Dendritic cell treated with granulocyte-macrophage colony-stimulating factor and Interleukin-4, amounts not matched to agents 40 ng/mL and 50 ng/mL, for 4 days (primary cell): ENCODE results near the gene TRAF3IP1.
"Not testable (repeated sequence)": the region's sequence is repeated elsewhere in the genome, so short reads cannot be mapped to it uniquely, and the experiment has no call there.

Experiments
- H3K27ac Mint-ChIP-seq: one replicate; pipeline ENCODE4 v1.8.0; 2022; ENCODE audit warnings: mild to moderate bottlenecking, mixed read lengths
- H3K27me3 Mint-ChIP-seq: one replicate; pipeline ENCODE4 v1.8.0; 2022; ENCODE audit warnings: mild to moderate bottlenecking, mixed read lengths
- H3K36me3 Mint-ChIP-seq: one replicate; pipeline ENCODE4 v1.8.0; 2022; ENCODE audit warnings: low read depth, mixed read lengths
- H3K4me1 Mint-ChIP-seq: one replicate; pipeline ENCODE4 v1.8.0; 2022; ENCODE audit warnings: low read depth, mixed read lengths
- H3K4me3 Mint-ChIP-seq: one replicate; pipeline ENCODE4 v1.8.0; 2022; ENCODE audit warnings: mild to moderate bottlenecking, moderate library complexity, mixed read lengths
- H3K9me3 Mint-ChIP-seq: one replicate; pipeline ENCODE4 v1.8.0; 2022; ENCODE audit warnings: mixed read lengths
- intact Hi-C: fragments of 100-400 bp; cut with micrococcal nuclease; formaldehyde crosslinking; loops from one replicate; pipeline ENCODE4 v1.15.0; 2022

Gene TRAF3IP1

DNA sequence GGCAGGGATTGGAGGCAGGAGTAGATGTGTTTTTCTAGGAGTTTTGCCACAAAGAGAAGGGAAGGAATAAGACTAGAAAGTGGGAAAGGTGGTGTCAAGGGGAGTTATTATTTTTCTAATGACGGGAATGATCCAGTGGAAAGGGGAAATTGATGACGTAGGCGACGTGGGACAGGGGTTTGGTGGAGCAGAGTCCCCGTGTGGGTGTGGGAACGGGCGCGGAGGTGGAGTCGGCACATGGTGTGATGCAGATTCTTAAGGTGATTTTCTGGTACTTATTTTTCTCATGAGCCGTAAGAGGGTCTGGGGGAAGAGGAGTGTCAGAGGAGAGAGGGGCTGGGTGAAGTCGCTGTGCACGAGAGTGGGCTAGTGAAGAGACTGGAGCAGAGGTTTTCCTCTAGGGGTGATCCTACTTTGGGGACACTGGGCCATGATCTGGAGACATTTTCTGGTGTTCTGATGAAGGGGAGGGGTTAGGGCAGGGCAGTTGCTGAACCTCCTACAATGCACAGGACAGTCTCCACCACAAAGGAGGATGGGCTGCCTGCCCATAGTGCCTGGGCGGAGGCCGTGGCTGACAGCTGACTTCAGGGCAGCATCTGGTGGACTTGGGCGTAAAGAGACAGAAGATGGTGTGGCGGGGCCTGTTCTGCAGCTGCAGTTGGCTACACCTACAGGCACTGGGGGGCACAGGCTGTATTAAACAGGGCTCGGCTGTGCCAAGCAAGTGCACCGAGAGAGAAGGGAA, 30.0 kb downstream of the TRAF3IP1 start:
- Mint-ChIP-seq H3K27me3 (no peaks in the 10 kb centered on the region), H3K36me3 (peaks cover 5% of the 10 kb centered on the region), H3K9me3 (no peaks in the 10 kb centered on the region), H3K4me1 (no peaks in the 10 kb centered on the region), H3K27ac (no peak overlapping the region), H3K4me3 (no peak overlapping the region)
- intact Hi-C loops = no loop called here

DNA sequence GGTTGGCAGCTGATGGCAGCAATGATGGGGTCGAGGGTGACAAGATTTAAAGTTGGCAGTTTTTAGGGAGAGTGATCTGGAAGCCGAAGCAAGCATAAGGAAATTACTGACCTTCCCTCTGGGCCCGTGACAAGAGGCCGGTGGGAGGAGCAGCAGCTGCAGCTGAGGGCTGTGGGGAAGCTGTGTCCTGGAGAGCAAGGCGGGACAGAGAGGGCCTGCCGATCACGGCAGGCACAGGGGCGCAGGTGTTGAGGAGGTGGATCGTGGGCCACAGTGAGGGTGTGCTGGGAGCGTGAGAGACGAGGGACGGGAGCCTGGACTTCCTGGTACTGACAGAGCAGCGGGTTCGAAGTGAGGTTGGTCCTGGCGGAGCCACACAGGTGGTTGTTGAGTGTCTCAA, 31.0 kb downstream of the TRAF3IP1 start:
- Mint-ChIP-seq H3K36me3 (peaks cover 5% of the 10 kb centered on the region), H3K27ac (no peak overlapping the region), H3K4me1 (no peaks in the 10 kb centered on the region), H3K9me3 (no peaks in the 10 kb centered on the region), H3K4me3 (no peak overlapping the region), H3K27me3 (no peaks in the 10 kb centered on the region)
- intact Hi-C loops = no loop called here

DNA sequence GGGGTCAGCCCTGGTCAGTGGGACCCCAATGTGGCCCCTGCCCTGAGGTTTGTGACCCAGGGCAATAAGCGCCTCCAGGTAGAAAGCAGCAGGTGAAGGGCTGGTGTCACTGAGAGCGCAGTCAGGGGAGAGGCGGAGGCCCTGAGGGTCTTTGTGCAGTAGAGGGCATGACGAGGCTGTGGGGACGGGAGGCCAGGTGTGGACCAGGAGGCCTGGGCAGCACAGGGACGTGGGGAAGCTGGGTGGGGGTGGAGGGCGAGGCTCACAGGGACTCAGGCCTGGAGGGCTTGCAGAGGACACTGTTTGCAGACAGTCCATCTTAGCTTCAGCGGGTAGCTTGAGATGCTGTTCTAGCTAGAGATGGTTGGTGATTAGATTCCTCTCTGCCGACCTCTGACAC, 32.0 kb downstream of the TRAF3IP1 start:
- no peaks in the 10 kb centered on the region for H3K4me1 Mint-ChIP-seq
- peaks cover 10% of the 10 kb centered on the region for H3K36me3 Mint-ChIP-seq
- no peaks in the 10 kb centered on the region for H3K9me3 Mint-ChIP-seq
- H3K27ac Mint-ChIP-seq = no peak overlapping the region
- intact Hi-C loops = no loop called here
- no peaks in the 10 kb centered on the region for H3K27me3 Mint-ChIP-seq
- H3K4me3 Mint-ChIP-seq = no peak overlapping the region

DNA sequence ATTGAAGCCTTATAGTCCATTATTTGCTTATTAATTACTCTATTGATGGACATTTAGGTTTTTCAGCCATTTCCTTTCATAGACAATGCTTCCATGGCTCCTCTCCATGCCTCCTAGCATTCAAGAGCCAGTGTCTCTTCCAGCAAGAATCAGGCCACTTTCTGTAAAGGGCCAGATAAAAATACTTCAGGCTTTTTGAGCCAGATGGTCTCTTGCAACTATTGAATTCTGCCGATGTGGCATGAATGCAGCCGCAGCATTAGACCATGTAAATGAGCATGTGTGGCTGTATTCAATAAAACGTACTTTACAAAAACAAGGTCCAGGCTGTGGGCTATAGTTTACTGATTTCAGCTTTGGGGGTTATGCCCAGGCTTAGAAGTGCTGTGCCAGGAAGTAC, 38.5 kb downstream of the TRAF3IP1 start:
- H3K4me3 Mint-ChIP-seq = no peak overlapping the region
- peaks cover 18% of the 10 kb centered on the region for H3K36me3 Mint-ChIP-seq
- intact Hi-C loops = no loop called here
- no peaks in the 10 kb centered on the region for H3K27me3 Mint-ChIP-seq
- H3K9me3 Mint-ChIP-seq = no peaks in the 10 kb centered on the region
- H3K4me1 Mint-ChIP-seq = no peaks in the 10 kb centered on the region
- no peak overlapping the region for H3K27ac Mint-ChIP-seq

DNA sequence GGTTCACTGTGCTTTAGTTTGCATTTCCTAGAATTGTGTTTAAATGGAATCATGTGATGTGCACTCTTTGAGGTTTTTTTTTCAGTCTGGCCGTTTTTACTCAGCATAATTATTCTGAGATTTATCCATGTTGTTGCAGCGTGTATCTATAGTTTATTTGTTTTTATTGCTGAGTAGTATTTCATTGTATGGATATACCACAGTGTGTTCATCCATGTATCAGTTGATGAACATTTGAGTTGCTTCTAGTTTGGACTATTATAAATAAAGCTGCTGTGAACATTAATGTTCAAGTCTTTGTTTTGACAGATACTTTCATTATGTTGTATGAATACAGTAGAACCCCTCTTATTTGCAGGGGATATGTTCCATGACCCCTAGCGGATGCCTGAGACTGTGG, 39.1 kb downstream of the TRAF3IP1 start:
- Mint-ChIP-seq H3K4me1 (no peaks in the 10 kb centered on the region), H3K27me3 (no peaks in the 10 kb centered on the region), H3K27ac (no peak overlapping the region), H3K9me3 (no peaks in the 10 kb centered on the region), H3K4me3 (no peak overlapping the region), H3K36me3 (peaks cover 18% of the 10 kb centered on the region)
- intact Hi-C loops = no loop called here

DNA sequence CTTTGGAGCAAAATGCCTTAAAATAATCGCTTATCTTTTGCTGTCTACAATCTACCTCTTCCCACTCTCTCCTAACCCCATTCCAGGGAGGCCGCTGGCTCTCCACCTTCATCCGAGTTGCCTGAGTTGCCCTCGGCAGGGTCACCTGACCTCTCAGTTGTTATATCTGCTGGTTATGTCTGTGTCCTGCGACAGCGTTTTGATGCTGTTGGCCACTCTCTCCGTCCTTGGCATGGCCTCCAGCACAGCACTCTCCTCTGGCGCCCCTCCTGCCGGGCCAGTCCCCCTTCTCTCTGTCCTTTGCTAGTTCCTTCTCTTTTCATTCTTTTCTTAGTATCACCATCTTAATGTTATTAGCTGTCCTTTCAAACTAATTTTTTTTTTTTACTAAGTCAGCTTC, 41.6 kb downstream of the TRAF3IP1 start:
- H3K4me1 Mint-ChIP-seq = no peaks in the 10 kb centered on the region
- H3K27ac Mint-ChIP-seq = no peak overlapping the region
- no peaks in the 10 kb centered on the region for H3K9me3 Mint-ChIP-seq
- H3K27me3 Mint-ChIP-seq = no peaks in the 10 kb centered on the region
- H3K36me3 Mint-ChIP-seq = peaks cover 13% of the 10 kb centered on the region
- no peak overlapping the region for H3K4me3 Mint-ChIP-seq
- intact Hi-C loops = loop anchor here (5.0 kb wide), 1 partner anchor 425 kb away; no protein-coding TSS in a partner anchor

DNA sequence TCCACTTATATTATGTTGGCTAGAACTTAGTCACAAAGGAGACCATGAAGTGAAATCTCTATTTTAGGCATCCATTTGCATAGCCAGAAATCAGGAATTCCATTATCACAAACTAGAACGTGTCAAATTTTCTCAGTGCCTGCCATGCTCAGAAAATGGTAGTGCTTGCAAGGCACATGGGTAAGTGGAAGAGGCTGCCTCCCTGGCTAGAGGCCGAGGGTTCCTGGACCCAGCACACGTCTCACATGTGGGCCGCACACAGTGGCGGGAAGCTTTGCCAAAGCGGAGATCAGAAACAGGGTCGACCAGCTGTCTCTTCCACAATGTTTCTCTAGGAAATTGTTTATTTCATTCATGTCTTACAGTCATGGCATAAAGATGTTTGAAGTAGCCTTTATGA, 42.3 kb downstream of the TRAF3IP1 start:
- no peaks in the 10 kb centered on the region for H3K27me3 Mint-ChIP-seq
- peaks cover 13% of the 10 kb centered on the region for H3K36me3 Mint-ChIP-seq
- H3K4me3 Mint-ChIP-seq = no peak overlapping the region
- intact Hi-C loops = loop anchor here (5.0 kb wide), 1 partner anchor 425 kb away; no protein-coding TSS in a partner anchor
- no peak overlapping the region for H3K27ac Mint-ChIP-seq
- H3K9me3 Mint-ChIP-seq = no peaks in the 10 kb centered on the region
- no peaks in the 10 kb centered on the region for H3K4me1 Mint-ChIP-seq

DNA sequence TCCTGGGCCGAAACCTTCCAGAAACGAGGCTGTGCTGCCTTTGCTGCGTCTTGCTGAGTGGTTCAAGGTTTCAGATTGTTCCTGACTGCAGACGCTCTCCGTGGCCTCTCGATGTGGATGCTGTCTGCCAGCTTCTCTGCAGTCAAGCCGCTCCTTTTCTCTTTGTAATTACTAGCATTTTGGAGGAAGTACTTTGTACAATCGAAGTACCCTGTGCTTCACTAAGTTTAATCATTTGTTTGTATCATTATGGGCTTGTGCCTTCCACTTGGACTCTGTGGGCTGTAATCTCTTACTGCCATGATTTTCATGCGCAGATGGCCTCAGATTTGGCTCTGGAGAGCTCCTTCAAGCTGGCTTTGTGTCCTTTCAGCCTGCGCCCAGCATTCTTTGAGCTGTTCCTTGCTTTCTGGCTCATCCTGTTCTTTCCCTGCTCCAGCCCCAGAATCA, 49.3 kb downstream of the TRAF3IP1 start:
- Mint-ChIP-seq H3K4me3 (no peak overlapping the region), H3K27ac (no peak overlapping the region), H3K27me3 (no peaks in the 10 kb centered on the region)

DNA sequence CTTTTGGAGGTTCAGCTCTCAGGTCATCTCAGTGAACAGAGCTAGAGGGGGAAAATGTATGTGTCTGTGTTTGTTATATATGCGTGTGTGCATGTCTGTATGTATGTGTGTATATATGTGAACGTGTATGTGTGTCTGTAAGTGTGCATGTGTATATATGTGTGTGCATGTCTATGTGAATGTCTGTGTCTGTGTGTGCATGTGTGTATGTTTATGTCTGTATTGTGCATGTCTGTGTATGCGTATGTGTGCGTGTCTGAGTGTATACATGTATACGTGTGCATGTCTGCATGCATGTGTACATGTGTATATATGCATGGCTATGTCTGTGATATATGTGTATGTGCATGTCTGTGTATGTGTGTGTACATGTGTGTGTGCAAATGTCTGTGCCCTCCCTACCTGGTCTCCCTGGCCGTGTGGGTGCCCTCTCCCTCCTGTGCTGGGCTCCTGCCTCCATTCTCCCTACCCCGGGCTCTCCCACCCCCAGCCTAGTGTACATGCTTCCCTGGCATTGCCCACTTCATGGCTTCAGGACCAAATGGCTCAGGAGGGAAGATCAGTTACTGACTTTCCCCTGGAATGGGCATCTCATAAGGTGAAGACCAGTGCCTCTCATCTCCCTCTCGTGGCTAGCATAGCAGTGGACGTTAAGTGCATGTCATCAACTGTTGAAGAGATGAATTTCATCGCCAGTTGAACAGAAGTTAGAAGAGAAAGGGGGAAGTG, 49.9 kb downstream of the TRAF3IP1 start:
- no peaks in the 10 kb centered on the region for H3K27me3 Mint-ChIP-seq
- H3K9me3 Mint-ChIP-seq = peaks cover 8% of the 10 kb centered on the region
- H3K27ac Mint-ChIP-seq = no peak overlapping the region
- no peak overlapping the region for H3K4me3 Mint-ChIP-seq
- intact Hi-C loops = loop anchor here (1.0 to 10.0 kb wide), 4 partner anchors 15 to 255 kb away; partner anchors contain the start of gene ASB1
- H3K36me3 Mint-ChIP-seq = no peaks in the 10 kb centered on the region
- peaks cover 27% of the 10 kb centered on the region for H3K4me1 Mint-ChIP-seq

More for the DNA sequence above, 49.3 kb downstream of the TRAF3IP1 start:
- H3K4me1 Mint-ChIP-seq = peaks cover 21% of the 10 kb centered on the region
- H3K36me3 Mint-ChIP-seq = no peaks in the 10 kb centered on the region
- intact Hi-C loops = loop anchor here (1.0 to 10.0 kb wide), 4 partner anchors 15 to 255 kb away; partner anchors contain the start of gene ASB1
- peaks cover 8% of the 10 kb centered on the region for H3K9me3 Mint-ChIP-seq

DNA sequence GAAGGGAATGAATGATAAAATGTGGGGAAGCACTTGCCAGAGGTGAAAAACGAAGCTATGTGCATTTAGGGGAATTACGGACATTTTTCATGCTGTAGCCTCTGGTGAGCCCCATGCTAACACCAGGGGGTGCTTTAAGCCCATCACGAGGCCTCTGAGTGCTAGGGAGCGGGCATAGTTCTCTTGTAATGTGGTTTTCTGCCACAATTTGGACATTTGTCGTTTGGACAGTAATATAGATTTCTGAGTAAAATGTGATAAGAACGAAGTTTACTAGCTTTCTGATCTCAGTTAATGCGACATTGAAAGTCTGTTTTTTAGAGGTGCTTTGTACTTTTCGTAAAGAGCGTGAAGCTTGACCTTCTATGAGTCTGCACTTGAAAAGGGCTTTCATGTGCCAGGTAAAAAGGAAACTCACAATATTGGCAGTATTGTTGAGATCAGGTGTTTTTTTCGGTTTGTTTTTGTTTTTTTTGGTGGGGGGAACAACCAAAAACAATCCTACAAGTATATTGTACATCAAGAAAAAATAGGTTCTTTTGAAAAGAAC, 50.6 kb downstream of the TRAF3IP1 start:
- Mint-ChIP-seq H3K36me3 (no peaks in the 10 kb centered on the region), H3K4me3 (no peak overlapping the region), H3K9me3 (peaks cover 8% of the 10 kb centered on the region), H3K27ac (no peak overlapping the region), H3K4me1 (peaks cover 28% of the 10 kb centered on the region), H3K27me3 (no peaks in the 10 kb centered on the region)
- intact Hi-C loops = loop anchor here (1.0 to 10.0 kb wide), 4 partner anchors 14 to 254 kb away; partner anchors contain the start of gene ASB1

DNA sequence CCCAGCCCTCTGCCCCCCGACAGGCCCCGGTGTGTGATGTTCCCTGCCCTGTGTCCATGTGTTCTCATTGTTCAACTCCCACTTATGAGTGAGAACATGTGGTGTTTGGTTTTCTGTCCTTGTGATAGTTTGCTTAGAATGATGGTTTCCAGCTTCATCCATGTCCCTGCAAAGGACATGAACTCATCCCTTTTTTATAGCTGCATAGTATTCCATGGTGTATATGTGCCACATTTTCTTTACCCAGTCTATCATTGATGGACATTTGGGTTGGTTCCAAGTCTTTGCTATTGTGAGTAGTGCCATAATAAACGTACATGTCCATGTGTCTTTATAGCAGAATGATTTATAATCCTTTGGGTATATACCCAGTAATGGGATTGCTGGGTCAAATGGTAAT, 52.0 kb downstream of the TRAF3IP1 start:
- H3K9me3 Mint-ChIP-seq, H3K27ac Mint-ChIP-seq, H3K27me3 Mint-ChIP-seq, H3K4me3 Mint-ChIP-seq, H3K36me3 Mint-ChIP-seq: not testable (repeated sequence)
- intact Hi-C loops = loop anchor here (10.0 kb wide), 2 partner anchors 53 to 253 kb away; partner anchors contain the start of gene ASB1
- peaks cover 37% of the 10 kb centered on the region for H3K4me1 Mint-ChIP-seq

DNA sequence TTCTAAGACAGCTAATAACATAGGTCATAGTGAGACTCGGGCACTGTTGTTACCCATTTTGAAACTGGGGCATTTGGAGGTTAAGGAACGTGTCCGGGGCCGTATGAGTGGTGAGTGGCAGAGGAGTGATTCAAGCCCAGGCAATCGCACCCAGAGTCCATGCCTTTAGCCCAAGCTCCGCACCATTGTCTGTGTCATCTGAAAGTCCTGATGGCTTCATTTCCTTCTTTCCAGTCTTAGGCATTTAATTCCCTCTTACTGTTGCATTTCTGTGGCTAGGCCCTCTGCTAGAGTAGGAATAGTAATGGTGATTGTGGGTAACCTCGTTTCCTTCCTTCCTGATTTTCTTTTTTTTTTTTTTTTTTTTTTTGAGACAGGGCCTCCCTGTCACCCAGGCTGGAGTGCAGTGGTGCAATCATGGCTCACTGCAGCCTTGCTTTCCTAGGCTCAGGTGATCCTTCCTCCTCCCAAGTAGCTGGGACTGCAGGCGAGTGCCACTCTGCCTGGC, 56.6 kb downstream of the TRAF3IP1 start:
- Mint-ChIP-seq H3K9me3 (peaks cover 8% of the 10 kb centered on the region), H3K36me3 (no peaks in the 10 kb centered on the region), H3K4me1 (peaks cover 60% of the 10 kb centered on the region), H3K27ac (no peak overlapping the region), H3K4me3 (no peak overlapping the region), H3K27me3 (no peaks in the 10 kb centered on the region)
- intact Hi-C loops = loop anchor here (10.0 kb wide), 2 partner anchors 48 to 248 kb away; partner anchors contain the start of gene ASB1

DNA sequence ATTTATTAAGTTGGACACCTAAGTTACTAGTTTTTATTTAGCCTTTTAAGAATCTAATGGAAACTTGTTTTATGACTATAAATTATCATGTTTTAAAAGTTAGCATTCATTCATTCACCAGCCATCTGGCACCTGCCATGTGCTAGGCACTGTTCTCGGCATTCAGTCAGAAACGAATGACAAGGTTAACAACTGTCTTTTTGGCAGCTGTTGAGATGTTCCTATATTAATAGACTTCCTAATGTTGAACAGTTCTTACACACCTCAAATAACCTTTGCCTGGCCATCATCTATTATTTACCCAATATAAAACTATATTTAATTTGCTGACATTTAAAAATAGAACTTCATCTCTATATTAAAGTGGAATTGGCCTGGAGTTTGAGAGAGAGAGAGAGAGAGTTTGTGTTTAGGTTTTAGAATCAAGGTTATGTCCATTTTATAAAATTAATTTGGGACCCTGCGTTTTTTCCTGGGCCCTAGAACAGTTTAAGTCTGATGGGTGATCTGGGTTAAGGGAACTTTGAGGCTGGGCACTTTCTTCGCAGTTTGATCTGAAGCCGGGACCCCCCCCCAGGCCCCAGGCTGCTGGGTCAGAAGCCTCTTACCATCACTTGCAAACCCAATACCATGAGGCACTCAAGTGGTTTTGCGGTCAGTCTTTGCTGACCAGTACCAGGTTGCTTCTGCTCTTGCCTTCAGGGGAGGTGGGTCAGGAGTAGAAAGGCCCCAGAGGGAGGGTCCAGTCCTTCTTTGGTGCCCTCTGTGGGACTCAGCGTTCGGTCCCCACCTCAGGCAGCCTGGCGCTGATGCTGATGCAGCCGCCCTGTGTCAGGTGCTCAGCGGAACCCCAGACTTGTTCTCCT, 58.1 kb downstream of the TRAF3IP1 start:
- peaks cover 6% of the 10 kb centered on the region for H3K9me3 Mint-ChIP-seq
- H3K27me3 Mint-ChIP-seq = no peaks in the 10 kb centered on the region
- H3K27ac Mint-ChIP-seq = no peak overlapping the region
- no peak overlapping the region for H3K4me3 Mint-ChIP-seq
- peaks cover 76% of the 10 kb centered on the region for H3K4me1 Mint-ChIP-seq
- no peaks in the 10 kb centered on the region for H3K36me3 Mint-ChIP-seq
- intact Hi-C loops = loop anchor here (10.0 kb wide), 2 partner anchors 46 to 246 kb away; partner anchors contain the start of gene ASB1
